ENCODE measurements around the gene AQP7.
A peak's percentile ranks its signal among the peaks of the same experiment; 100 is the strongest.
"Not testable (repeated sequence)": the region's sequence is repeated elsewhere in the genome, so short reads cannot be mapped to it uniquely, and the experiment has no call there.

The AQP7 gene

GRCh38 chr9:33375238-33375840 is 27.0 kb downstream of the AQP7 start:
- DNase-seq (no peak), ATAC-seq (no peak)

- ATAC-seq (peak; percentile 76), DNase-seq (peak; percentile 70)
Measured at GRCh38 chr9:33374634-33375237, 27.6 kb downstream of the AQP7 start.

- ATAC-seq: no peak
- DNase-seq: no peak
Measured at GRCh38 chr9:33374190-33374589, 28.2 kb downstream of the AQP7 start.

DNA sequence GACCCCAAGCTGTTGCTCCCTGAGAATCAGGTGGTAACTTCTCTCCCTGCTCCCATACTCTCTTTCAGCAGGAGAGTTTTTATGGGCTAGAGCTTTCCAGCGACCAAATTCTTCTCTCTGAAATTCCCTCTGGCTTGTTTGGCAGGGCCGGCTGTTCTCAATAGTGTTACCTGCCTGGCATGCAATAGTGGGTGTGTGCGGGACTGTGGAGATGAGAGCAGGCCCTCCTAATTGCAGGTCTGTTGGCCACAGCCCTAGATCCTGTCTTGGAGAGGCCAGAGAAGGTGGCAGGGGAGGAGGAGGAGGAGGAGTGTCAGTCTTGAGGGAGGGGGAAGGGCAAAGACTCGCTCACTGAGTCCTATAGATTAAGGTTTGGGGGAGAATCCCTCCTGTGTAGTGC is 29.5 kb downstream of the AQP7 start:
- ATAC-seq (no peak), DNase-seq (no peak)

DNA sequence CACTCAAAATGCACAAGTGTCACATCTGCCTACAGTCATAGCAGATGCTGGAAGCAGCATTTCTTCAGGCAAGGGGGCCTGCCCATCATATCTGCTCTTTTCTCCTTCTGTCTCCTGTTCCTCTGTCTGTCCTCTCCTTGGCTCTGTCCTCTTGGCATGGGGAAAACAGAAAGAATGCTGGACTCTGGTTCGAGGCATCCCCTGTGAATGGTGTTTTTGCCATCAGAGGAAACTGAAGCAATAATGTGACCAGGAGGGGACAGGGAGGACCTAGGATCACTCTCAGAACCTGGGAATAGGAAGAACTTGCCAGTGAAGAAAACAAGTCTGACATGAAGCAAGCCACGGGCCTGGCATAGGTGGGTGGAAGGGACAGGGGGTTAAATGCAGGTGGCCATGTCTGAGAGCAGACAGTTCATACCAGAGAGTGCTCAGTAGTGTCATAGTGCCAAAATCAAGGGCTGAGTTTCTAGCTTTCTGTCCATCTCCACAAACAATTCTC is 35.3 kb downstream of the AQP7 start:
- ATAC-seq (no peak), DNase-seq (no peak)

- not testable (repeated sequence) for DNase-seq, ATAC-seq
Measured at GRCh38 chr9:33364814-33365213, 37.6 kb downstream of the AQP7 start.

DNA sequence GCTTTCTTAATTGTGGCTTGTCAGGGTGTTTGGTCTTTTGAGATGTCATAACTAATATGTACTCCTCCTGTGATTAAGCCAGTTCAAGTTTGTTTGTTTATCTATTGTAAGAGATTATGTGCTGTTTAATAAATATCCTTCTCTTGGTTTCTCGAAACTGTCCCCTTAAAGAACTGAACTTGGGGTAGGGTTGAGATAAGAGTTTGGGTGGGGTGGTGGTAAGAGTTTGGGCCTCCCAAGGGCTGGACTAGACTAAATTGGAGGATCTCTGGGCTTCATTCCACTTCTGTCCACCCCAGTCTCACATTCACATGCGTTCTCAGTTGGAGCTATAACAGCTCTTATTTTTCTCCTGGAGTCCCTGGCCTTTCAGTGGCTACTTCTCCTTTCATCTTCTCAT is 38.2 kb downstream of the AQP7 start:
- ATAC-seq: no peak
- no peak for DNase-seq

DNA sequence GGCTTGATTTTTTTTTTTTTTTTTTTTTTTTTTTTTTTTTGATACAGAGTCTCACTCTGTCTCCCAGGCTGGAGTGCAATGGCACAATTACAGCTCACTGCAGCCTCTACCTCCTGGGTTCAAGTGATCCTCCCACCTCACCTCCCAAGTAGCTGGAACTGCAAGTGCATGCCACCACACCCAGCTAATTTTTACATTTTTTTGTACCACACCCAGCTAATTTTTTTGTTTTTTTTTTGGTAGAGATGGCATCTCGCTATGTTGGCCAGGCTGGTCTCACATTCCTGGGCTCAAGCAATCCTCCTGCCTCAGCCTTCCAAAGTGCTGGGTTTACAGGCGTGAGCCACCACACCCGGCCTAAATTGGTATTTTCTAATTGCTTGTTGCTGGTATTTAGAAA is 43.7 kb downstream of the AQP7 start:
- not testable (repeated sequence) for ATAC-seq, DNase-seq

DNA sequence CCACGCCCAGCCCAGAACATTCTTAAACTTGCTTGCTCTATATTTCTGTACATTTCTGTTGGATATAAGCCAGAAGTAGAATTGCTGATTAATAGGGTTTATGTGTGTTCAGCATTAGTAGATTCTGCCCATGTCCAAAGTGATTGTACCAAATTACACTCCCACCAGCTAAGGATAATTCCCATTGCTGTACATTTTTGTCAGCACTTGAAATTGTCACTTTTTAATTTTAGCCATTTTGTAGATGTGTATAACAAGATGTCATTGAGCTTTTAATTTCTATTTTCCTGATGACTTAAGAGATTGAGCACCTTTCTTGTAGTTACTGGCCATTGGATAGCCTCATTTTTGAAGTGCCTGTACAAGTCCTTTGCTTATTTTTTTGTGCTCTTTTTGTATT is 46.4 kb downstream of the AQP7 start:
- ATAC-seq (no peak), DNase-seq (no peak)

DNA sequence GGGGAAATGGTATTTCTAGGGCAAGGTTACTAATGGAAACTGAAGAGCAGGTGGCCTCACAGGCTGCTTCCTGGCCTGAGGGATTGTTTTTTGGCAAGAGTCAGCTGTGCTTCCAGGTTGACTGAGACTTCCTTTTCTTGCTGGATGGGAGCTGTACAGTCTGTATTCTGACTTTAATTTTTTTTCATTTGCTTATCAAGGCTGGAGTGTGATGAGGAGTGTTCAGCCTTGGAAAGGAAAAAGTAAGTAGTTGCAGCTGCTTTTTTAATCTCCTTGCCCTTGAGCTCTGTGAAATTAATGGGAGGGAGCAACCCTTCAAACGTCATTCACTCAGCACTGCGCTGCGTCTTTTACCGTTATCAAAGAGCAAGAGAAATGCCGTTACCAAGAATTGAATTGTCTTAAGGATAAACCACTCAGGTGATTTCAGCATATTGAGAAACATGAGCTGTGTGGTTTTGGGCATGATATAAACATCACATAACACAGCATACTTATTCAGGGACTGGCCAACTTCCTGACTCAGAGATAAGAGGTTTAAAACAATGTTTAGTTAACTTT is 47.6 kb downstream of the AQP7 start:
- ATAC-seq (no peak), DNase-seq (no peak)

DNA sequence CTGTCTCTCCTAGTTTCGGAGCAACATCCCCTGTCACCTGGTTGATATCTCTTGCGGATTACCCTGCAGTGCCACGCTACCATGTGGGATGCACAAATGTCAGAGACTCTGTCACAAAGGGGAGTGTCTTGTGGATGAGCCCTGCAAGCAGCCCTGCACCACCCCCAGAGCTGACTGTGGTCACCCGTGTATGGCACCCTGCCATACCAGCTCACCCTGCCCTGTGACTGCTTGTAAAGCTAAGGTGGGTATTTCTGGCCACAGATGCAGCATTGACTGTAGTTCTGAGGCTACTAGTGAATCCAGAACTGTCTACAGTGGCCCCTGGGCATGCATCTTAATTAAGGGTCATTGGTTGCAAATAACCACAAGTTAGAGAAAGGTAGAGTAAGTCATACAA is 50.8 kb downstream of the AQP7 start:
- DNase-seq (no peak), ATAC-seq (peak; percentile 69)

DNA sequence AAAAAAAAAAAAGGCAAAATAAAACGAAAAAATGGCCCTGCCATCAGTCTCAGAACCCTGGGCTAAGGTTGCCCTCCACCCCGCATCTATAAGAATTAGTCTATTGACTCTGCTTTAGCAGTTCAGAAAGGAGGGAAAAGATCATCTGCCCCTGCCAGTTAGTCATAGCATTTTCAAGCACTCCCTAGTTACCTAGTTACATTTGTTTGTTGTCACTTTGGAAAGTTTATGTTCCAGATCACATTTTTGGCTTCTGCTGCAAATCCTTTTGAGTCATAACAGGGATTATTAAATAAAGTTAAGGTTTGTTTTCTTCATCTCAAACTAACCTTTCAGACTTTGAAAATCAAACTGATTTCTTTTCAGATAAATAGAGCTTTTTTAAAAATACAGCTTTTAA is 52.1 kb downstream of the AQP7 start:
- no peak for ATAC-seq
- no peak for DNase-seq

DNA sequence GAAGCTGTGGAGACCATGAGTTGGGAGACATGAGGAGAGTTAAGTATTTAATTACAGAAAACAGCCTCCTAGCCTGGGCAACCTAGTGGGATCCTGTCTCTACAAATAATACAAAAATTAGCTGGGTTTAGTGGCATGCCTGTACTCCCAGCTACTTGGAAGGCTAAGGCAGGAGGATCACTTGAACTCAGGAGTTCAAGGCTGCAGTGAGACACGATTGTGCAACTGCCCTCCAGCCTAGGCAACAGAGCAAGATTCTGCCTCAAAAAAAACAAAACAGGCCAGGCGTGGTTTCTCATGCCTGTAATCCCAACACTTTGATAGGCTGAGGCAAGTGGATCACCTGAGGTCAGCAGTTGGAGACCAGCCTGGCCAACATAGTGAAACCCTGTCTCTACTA is 52.6 kb downstream of the AQP7 start:
- no peak for ATAC-seq
- DNase-seq: no peak

DNA sequence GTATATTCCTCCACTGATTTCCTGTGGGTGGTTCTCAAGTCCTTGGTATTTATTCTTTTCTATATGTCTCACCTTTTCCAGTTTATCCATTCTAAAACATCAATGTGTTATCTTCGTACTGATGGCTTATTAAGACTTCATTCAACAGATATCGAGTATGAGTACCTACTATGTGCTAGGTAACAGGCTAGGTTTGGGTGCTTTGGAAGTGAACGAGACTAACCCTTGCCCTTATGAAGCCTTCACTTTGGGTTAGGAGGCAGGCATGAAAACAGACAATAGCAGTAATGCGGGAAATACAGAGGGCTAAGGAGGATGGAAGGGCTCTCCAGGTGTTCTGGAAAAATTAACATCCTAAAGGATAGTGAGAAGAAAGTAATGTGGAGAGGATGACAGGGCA is 53.4 kb downstream of the AQP7 start:
- ATAC-seq: no peak
- no peak for DNase-seq

GRCh38 chr9:33346564-33346963 is 55.8 kb downstream of the AQP7 start:
- DNase-seq: no peak
- no peak for ATAC-seq

DNA sequence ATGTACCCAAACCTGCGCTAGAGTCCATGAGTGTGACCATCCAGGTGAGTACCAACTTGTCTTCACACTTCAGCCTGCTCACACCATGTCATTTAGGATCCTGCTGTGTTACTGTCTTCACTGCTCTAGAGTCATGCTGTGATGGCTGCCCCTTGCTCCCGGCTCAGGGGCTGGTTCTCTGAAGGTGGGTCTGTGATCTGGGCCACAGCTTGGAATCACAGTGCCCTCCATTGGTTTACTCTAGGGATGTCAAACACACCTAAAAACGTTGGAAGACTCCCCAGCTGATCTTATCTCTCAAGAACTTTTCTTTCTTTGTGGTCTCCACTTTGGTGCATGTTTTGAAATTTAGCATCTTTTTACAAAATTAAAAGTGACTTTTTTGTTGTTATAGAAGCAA is 58.2 kb downstream of the AQP7 start:
- ATAC-seq (no peak), DNase-seq (no peak)

DNA sequence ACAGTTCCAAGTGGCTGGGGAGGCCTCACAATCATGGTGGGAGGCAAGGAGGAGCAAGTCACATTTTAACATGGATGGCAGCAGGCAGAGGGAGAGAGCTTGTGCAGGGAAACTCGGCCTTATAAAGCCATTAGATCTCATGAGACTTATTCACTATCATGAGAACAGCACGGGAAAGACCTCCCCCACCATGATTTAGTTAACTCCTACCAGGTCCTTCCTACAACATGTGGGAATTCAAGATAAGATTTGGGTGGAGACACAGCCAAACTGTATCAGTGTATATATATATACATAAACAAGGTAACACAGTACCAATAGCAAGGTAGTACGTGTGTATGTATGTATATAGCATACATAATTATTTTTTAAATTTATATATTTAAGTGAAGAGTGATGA is 61.2 kb downstream of the AQP7 start:
- DNase-seq: no peak
- no peak for ATAC-seq

- DNase-seq: peak; percentile 14
- ATAC-seq: no peak
Measured at GRCh38 chr9:33340186-33340585, 62.2 kb downstream of the AQP7 start.
